ENCODE measurements around the gene RDH16.

Gene RDH16

GRCh38 chr12:56994231-56994746 lies 36.9 kb upstream of the RDH16 start:
- TF ChIP-seq CTCF (IDR thresholded peaks at IDR 0.05; ENCODE audit: low read depth, low read length), result no peak
- H3K4me3 ChIP-seq (ENCODE audit: low read depth, low read length), result no peak overlapping the region

- TF ChIP-seq CTCF (IDR thresholded peaks at IDR 0.05; ENCODE audit: low read depth, low read length), result no peak
These were observed 35.9 kb upstream of the RDH16 start for GRCh38 chr12:56993346-56993745.

GRCh38 chr12:56991319-56992246 lies 34.2 kb upstream of the RDH16 start:
- no peak for TF ChIP-seq CTCF (IDR thresholded peaks at IDR 0.05; ENCODE audit: low read depth, low read length)

More at GRCh38 chr12:56993346-56993745, 35.9 kb upstream of the RDH16 start:
- no peak overlapping the region for H3K4me3 ChIP-seq (ENCODE audit: low read depth, low read length)

GRCh38 chr12:56990648-56991318 lies 33.4 kb upstream of the RDH16 start:
- TF ChIP-seq CTCF (IDR thresholded peaks at IDR 0.05; ENCODE audit: low read depth, low read length), result no peak
- no peak overlapping the region for H3K4me3 ChIP-seq (ENCODE audit: low read depth, low read length)

More at GRCh38 chr12:56991319-56992246, 34.2 kb upstream of the RDH16 start:
- no peak overlapping the region for H3K4me3 ChIP-seq (ENCODE audit: low read depth, low read length)

GRCh38 chr12:56989861-56990610 lies 32.6 kb upstream of the RDH16 start:
- no peak overlapping the region for H3K4me3 ChIP-seq (ENCODE audit: low read depth, low read length)
- TF ChIP-seq CTCF (IDR thresholded peaks at IDR 0.05; ENCODE audit: low read depth, low read length), result no peak

GRCh38 chr12:56988207-56988739 lies 30.9 kb upstream of the RDH16 start:
- no peak overlapping the region for H3K4me3 ChIP-seq (ENCODE audit: low read depth, low read length)
- no peak for TF ChIP-seq CTCF (IDR thresholded peaks at IDR 0.05; ENCODE audit: low read depth, low read length)
